Progenitor cell of endocrine pancreas (in vitro differentiated cells): ENCODE data around the gene THSD4. TPM values are rescaled to one million over a fixed set of nuclear protein-coding genes. Genes with fewer than 3 reads are reported as not detected.

Experiments
- DNase-seq: peaks from one replicate; pipeline ENCODE4 v3.0.0; 2021; ENCODE audit warnings: low spot score; ENCODE audit not compliant: unreplicated experiment
- H3K27ac Mint-ChIP-seq: 2 replicates; pipeline ENCODE4 v1.8.0; 2021; ENCODE audit warnings: mild to moderate bottlenecking, moderate library complexity, mixed read lengths
- H3K27me3 Mint-ChIP-seq: 2 replicates; pipeline ENCODE4 v1.8.0; 2021; ENCODE audit warnings: mixed read lengths
- H3K36me3 Mint-ChIP-seq: 2 replicates; pipeline ENCODE4 v1.8.0; 2022; ENCODE audit warnings: mixed read lengths; ENCODE audit not compliant: insufficient read depth
- H3K4me1 Mint-ChIP-seq: 2 replicates; pipeline ENCODE4 v1.8.0; 2021; ENCODE audit warnings: low read depth, mixed read lengths
- H3K4me3 Mint-ChIP-seq: 2 replicates; pipeline ENCODE4 v1.8.0; 2021; ENCODE audit warnings: low read depth, mild to moderate bottlenecking, moderate library complexity, mixed read lengths
- H3K9me3 Mint-ChIP-seq: 2 replicates; pipeline ENCODE4 v1.8.0; 2021; ENCODE audit warnings: low read depth, mixed read lengths
- total RNA-seq: library from RNA; stranded (reverse); gene quantifications from 2 replicates; pipeline ENCODE4 v1.2.1, GENCODE V29; 2021
- TF ChIP-seq, protein P1 (sequence below): fragments of 200-600 bp; sonication (generic); IDR thresholded peaks from one replicate; pipeline ENCODE4 v1.5.0; 2021; ENCODE audit warnings: antibody characterized with exemption, mild to moderate bottlenecking; ENCODE audit not compliant: unreplicated experiment

Gene THSD4
- total RNA-seq, 1 donor from 2014 or later = 6.8 TPM

DNA sequence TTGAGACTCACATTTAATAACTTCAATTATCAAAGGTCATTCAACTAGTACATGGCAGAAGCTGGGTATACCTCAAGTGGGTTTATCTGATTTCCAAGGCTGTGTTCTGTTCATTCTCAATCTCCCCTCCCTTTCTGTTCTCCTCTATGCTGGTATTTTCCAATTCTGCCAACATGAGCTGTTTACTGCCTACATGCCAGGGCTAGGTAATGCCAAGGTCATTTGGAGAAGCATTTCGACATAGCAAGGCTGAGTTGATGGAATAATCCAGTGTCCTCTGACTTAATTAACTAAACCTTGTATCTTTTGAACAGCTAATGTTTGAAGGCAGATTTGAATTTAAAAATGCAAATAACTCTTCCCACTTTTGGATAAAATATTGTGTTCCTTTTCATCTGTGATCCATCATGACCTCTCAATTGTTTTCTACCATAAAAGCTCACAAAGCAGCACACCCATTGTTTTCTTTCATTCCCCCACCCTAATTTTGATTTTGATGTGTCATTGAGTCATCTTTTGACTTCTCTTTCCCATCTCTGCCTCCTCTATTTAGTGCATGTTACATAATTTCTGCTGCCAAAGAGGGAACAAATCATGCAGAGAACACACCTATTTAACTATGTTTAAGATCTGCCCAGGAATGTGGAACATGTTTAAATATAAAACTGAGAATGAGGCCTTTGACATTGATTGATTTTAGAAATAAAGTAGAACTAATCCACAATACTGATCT is 386.2 kb downstream of the THSD4 start:
- Mint-ChIP-seq H3K9me3 (peaks cover 9% of the 10 kb centered on the region), H3K4me3 (no peak overlapping the region), H3K36me3 (peaks cover 2% of the 10 kb centered on the region), H3K27ac (no peak overlapping the region), H3K27me3 (peaks cover 7% of the 10 kb centered on the region), H3K4me1 (no peaks in the 10 kb centered on the region)
- TF ChIP-seq, protein P1, sequence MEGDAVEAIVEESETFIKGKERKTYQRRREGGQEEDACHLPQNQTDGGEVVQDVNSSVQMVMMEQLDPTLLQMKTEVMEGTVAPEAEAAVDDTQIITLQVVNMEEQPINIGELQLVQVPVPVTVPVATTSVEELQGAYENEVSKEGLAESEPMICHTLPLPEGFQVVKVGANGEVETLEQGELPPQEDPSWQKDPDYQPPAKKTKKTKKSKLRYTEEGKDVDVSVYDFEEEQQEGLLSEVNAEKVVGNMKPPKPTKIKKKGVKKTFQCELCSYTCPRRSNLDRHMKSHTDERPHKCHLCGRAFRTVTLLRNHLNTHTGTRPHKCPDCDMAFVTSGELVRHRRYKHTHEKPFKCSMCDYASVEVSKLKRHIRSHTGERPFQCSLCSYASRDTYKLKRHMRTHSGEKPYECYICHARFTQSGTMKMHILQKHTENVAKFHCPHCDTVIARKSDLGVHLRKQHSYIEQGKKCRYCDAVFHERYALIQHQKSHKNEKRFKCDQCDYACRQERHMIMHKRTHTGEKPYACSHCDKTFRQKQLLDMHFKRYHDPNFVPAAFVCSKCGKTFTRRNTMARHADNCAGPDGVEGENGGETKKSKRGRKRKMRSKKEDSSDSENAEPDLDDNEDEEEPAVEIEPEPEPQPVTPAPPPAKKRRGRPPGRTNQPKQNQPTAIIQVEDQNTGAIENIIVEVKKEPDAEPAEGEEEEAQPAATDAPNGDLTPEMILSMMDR = no peak
- DNase-seq = no peak

DNA sequence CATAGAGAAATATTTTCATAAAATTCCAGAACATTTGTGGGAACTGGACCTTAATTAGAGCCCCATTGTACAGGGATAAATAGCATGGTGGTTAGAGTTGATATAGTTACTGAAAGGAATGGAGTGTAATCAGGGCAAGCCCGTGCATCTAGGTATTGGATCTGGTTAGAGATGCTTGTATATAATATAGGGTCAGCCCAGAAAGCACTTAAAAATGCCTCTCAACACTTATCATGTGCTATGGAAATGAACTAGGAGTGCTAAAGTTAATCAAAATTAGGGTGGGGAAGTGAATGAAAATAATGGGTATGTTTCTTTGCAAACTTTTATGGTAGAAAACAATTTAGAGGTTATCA is 386.8 kb downstream of the THSD4 start:
- Mint-ChIP-seq H3K4me3 (no peak overlapping the region), H3K4me1 (no peaks in the 10 kb centered on the region), H3K27me3 (peaks cover 7% of the 10 kb centered on the region), H3K36me3 (peaks cover 2% of the 10 kb centered on the region), H3K9me3 (peaks cover 9% of the 10 kb centered on the region), H3K27ac (no peak overlapping the region)
- no peak for DNase-seq
- TF ChIP-seq, protein P1 = no peak

DNA sequence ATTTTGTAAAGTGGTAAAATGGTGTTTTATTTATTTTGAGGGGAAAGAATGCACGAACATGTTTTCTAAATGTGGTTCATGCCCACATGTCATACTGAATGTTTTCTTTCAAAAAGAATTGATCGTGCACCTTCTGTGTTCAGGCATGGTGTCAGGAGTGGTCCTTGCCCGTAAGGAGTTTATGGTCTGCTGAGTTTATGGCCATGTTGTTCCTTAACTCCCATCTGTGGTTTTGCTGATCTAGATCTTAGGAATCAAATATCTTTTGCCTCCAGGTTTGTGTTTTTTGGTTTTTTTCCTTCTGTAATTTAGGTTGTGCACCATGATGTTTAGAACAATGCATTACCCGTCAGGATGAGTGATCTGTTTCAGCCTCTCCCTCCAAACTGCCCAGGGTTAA is 390.7 kb downstream of the THSD4 start:
- Mint-ChIP-seq H3K27ac (no peak overlapping the region), H3K4me1 (peaks cover 7% of the 10 kb centered on the region), H3K4me3 (no peak overlapping the region), H3K36me3 (no peaks in the 10 kb centered on the region), H3K9me3 (no peaks in the 10 kb centered on the region), H3K27me3 (peaks cover 21% of the 10 kb centered on the region)
- TF ChIP-seq, protein P1 = no peak
- DNase-seq = no peak

DNA sequence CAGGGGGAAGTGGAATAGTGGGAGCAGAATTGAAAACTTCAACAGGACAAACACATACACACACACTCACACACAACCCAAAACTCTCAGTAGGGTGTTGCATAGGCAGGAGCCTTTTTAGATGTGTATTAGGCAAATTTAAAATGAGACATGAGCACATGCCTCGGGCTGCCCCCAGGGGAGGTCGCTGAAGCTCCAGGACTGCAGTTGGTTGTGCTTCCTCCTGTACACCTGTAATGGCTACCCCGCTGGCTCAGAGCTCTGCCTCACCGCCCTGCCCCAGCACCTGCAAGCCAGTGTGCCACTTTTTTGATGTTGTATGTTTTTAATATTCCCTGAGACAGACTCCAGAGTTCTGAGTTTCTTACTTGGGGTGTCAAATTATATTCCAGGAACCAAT is 391.7 kb downstream of the THSD4 start:
- no peaks in the 10 kb centered on the region for H3K9me3 Mint-ChIP-seq
- H3K27me3 Mint-ChIP-seq = peaks cover 22% of the 10 kb centered on the region
- TF ChIP-seq, protein P1 = no peak
- H3K36me3 Mint-ChIP-seq = no peaks in the 10 kb centered on the region
- DNase-seq = no peak
- H3K27ac Mint-ChIP-seq = no peak overlapping the region
- H3K4me1 Mint-ChIP-seq = peaks cover 14% of the 10 kb centered on the region
- H3K4me3 Mint-ChIP-seq = no peak overlapping the region

DNA sequence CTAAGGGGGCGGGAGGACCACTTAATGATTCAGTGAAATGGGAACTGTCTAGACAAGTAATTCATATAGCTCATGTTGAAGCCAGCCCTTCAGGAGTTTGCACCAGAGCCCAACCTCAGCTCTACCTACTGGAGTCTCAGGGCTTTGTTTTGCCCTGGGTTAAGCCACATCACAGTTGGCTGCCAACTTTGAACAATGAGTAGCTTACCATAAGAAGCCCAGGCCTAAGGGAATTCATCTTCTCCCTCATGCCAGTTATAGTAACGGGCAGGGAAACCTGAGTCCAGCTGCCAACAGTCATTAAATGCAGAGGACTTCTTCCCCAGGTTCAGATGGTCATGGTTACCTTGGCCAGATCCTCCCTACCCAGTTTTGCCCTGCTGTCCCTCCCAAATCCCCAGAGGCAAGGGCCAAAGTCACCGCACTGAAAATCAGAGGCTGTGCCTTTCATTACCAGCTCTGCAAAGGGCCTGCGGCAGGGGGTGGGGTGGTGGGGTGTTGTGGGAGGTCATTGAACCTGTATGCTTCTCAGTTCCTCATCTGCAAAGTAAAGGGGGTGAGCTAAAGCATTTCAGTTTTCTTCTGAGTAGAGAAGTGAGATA is 392.9 kb downstream of the THSD4 start:
- no peak for DNase-seq
- peaks cover 24% of the 10 kb centered on the region for H3K4me1 Mint-ChIP-seq
- H3K36me3 Mint-ChIP-seq = no peaks in the 10 kb centered on the region
- H3K27me3 Mint-ChIP-seq = peaks cover 19% of the 10 kb centered on the region
- H3K4me3 Mint-ChIP-seq = no peak overlapping the region
- no peak overlapping the region for H3K27ac Mint-ChIP-seq
- H3K9me3 Mint-ChIP-seq = no peaks in the 10 kb centered on the region
- TF ChIP-seq, protein P1 = no peak
